PC-9 (cell line): ENCODE results near the gene TIPRL. TPM values are rescaled to one million over a fixed set of nuclear protein-coding genes. Genes with fewer than 3 reads are reported as not detected.

Experiments used
- BruUV-seq: library from RNA; stranded (reverse); fragments of 400-500 nt; replicated peaks from 2 replicates; lab custom pipeline; 2021; lab: Mats Ljungman, UMichigan
- CTCF ChIA-PET: fragments of 300-600 bp; sonication (Branson Sonifier 250); formaldehyde crosslinking; loops from one replicate; lab custom pipeline; 2022; ENCODE audit warnings: antibody characterized with exemption; lab: Charles Lee
- POLR2A ChIA-PET: fragments of 300-600 bp; sonication (Branson Sonifier 250); formaldehyde crosslinking; loops from one replicate; lab custom pipeline; 2022; ENCODE audit warnings: antibody characterized with exemption; ENCODE audit not compliant: unreplicated experiment; lab: Charles Lee
- DNase-seq, 2 experiments: peaks; one replicate each; pipeline versions ENCODE4 v3.0.0 to v3.0.0-alpha.2; 2015 to 2022; ENCODE audit warnings: mixed read lengths in 1 of 2
- H2AFZ ChIP-seq: fragments of 200-600 bp; sonication (generic); 2 replicates; pipeline ENCODE4 v1.8.1; 2017; ENCODE audit warnings: antibody characterized with exemption
- H3F3A ChIP-seq: fragments of 200-600 bp; sonication (generic); 2 replicates; pipeline ENCODE4 v1.8.1; 2017; ENCODE audit warnings: antibody characterized with exemption, mild to moderate bottlenecking, low read depth; ENCODE audit not compliant: insufficient read depth
- H3K27ac ChIP-seq: fragments of 200-600 bp; sonication (generic); 2 replicates; pipeline ENCODE4 v1.6.1; 2016; ENCODE audit warnings: mixed run types
- H3K27me3 ChIP-seq: fragments of 200-600 bp; sonication (generic); 2 replicates; pipeline ENCODE4 v1.6.1; 2016; ENCODE audit warnings: low read depth, mixed run types; ENCODE audit not compliant: insufficient read depth
- H3K36me3 ChIP-seq: fragments of 200-600 bp; sonication (generic); 2 replicates; pipeline ENCODE4 v1.6.1; 2016; ENCODE audit warnings: low read depth, mixed run types
- H3K4me1 ChIP-seq: fragments of 200-600 bp; sonication (generic); replicated peaks from 2 replicates; pipeline ENCODE4 v1.6.1; 2016; ENCODE audit warnings: mixed run types; ENCODE audit not compliant: insufficient read depth
- H3K4me2 ChIP-seq: fragments of 200-600 bp; sonication (generic); 2 replicates; pipeline ENCODE4 v1.6.1; 2017; ENCODE audit warnings: mixed run types
- H3K4me3 ChIP-seq: fragments of 200-600 bp; sonication (generic); 2 replicates; pipeline ENCODE4 v1.6.1; 2016; ENCODE audit warnings: mixed run types
- H3K79me2 ChIP-seq: fragments of 200-600 bp; sonication (generic); 2 replicates; pipeline ENCODE4 v1.6.1; 2017; ENCODE audit warnings: low read depth, mixed run types
- H3K9me2 ChIP-seq: fragments of 200-600 bp; sonication (generic); 2 replicates; pipeline ENCODE4 v1.8.1; 2017; ENCODE audit warnings: mild to moderate bottlenecking; ENCODE audit not compliant: insufficient read depth
- H3K9me3 ChIP-seq: fragments of 200-600 bp; sonication (generic); 2 replicates; pipeline ENCODE4 v1.8.1; 2016; ENCODE audit warnings: low read depth; ENCODE audit not compliant: insufficient read depth
- H4K20me1 ChIP-seq: fragments of 200-600 bp; sonication (generic); 2 replicates; pipeline ENCODE4 v1.8.1; 2017; ENCODE audit not compliant: insufficient read depth
- EZH2 ChIP-seq: fragments of 200-600 bp; sonication (generic); IDR thresholded peaks from 2 replicates; pipeline ENCODE4 v1.8.0; 2017; ENCODE audit warnings: antibody characterized with exemption, low read depth
- intact Hi-C: fragments of 100-400 bp; cut with micrococcal nuclease; formaldehyde crosslinking; loops from one replicate; pipeline ENCODE4 v1.10.0; 2022; ENCODE audit not compliant: unreplicated experiment
- total RNA-seq: library from RNA; stranded (reverse); gene quantifications from 2 replicates; pipeline ENCODE4 v1.2.3, GENCODE V29; 2021
- TF ChIP-seq, protein P1 (sequence below): fragments of 200-600 bp; sonication (generic); conservative IDR thresholded peaks from 2 replicates; pipeline ENCODE4 v1.6.1; 2017; ENCODE audit warnings: mixed run types, antibody characterized with exemption, mild to moderate bottlenecking, moderate library complexity

The TIPRL gene
- total RNA-seq, 1 experiment from 2014 or later = 47.7 TPM

DNA sequence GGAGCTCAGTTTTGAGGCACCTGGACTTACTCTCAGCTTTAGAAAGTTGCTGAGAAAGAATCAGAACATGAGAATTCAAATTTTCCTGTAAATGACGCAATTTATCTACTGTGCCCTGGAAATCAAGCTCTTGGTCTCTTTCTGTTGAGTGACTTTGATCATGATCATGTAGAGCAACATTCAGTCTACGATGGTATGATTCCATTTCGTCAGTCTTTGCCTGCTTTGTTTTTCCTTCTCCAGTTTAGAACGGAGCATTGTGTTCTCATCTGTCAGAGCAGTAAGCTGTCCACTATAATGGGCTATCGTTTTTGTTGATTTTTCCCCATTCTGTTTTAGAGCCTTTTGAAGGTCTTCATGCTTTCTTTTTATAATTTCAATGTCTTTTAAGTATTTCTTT, 67.7 kb downstream of the TIPRL start:
- no peak for DNase-seq
- BruUV-seq = no TSS peak
- peaks cover 4% of the 10 kb centered on the region; the same call in 1 of the 2 replicates for H3F3A ChIP-seq
- H3K4me1 ChIP-seq = no peaks in the 10 kb centered on the region
- no peak overlapping the region for H2AFZ ChIP-seq
- CTCF ChIA-PET = no interaction called here
- intact Hi-C loops = no loop called here
- no peak for TF ChIP-seq EZH2
- TF ChIP-seq, protein P1, sequence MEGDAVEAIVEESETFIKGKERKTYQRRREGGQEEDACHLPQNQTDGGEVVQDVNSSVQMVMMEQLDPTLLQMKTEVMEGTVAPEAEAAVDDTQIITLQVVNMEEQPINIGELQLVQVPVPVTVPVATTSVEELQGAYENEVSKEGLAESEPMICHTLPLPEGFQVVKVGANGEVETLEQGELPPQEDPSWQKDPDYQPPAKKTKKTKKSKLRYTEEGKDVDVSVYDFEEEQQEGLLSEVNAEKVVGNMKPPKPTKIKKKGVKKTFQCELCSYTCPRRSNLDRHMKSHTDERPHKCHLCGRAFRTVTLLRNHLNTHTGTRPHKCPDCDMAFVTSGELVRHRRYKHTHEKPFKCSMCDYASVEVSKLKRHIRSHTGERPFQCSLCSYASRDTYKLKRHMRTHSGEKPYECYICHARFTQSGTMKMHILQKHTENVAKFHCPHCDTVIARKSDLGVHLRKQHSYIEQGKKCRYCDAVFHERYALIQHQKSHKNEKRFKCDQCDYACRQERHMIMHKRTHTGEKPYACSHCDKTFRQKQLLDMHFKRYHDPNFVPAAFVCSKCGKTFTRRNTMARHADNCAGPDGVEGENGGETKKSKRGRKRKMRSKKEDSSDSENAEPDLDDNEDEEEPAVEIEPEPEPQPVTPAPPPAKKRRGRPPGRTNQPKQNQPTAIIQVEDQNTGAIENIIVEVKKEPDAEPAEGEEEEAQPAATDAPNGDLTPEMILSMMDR = no peak
- H3K9me3 ChIP-seq = no peaks in the 10 kb centered on the region
- H3K36me3 ChIP-seq = peaks cover 42% of the 10 kb centered on the region
- H3K4me2 ChIP-seq = no peak overlapping the region
- no peaks in the 10 kb centered on the region for H4K20me1 ChIP-seq
- no peaks in the 10 kb centered on the region for H3K27me3 ChIP-seq
- H3K79me2 ChIP-seq = 0 out of 2 replicates have a peak, but pooled peaks cover 6% of the 10 kb centered on the region
- no peak overlapping the region for H3K27ac ChIP-seq
- no peak overlapping the region for H3K4me3 ChIP-seq
- POLR2A ChIA-PET = no interaction called here
- no peaks in the 10 kb centered on the region for H3K9me2 ChIP-seq

Other genes with a start within 250 kb of the TIPRL start
- 51.8 and 77.4 TPM in 2 replicates for gene DCAF6, start 242.3 kb upstream of the TIPRL start, total RNA-seq
- gene MPC2, start 241.9 kb upstream of the TIPRL start, total RNA-seq = 68.4 and 78.7 TPM in 2 replicates
- gene GPR161, start 42.0 kb upstream of the TIPRL start, total RNA-seq = 6.0 and 6.7 TPM in 2 replicates
- 54.4 and 66.8 TPM in 2 replicates for gene SFT2D2, start 47.0 kb downstream of the TIPRL start, total RNA-seq
- 1.5 and 2.0 TPM in 2 replicates for gene TBX19, start 101.9 kb downstream of the TIPRL start, total RNA-seq